Stimulated activated CD8-positive, alpha-beta memory T cell treated with anti-CD3 and anti-CD28 coated beads, Interleukin-15, amount 100 ng/mL, for 4 hours (primary cell): ENCODE data around the gene TOLLIP.

Source experiments
- DNase-seq, 2 donors: peaks; one replicate each; pipeline ENCODE4 v3.0.0-alpha.2; 2020; ENCODE audit warnings: low read depth in 2 of 2

Gene TOLLIP

GRCh38 chr11:1231396-1232020, 77.9 kb downstream of the TOLLIP start:
- no peak for DNase-seq

DNA sequence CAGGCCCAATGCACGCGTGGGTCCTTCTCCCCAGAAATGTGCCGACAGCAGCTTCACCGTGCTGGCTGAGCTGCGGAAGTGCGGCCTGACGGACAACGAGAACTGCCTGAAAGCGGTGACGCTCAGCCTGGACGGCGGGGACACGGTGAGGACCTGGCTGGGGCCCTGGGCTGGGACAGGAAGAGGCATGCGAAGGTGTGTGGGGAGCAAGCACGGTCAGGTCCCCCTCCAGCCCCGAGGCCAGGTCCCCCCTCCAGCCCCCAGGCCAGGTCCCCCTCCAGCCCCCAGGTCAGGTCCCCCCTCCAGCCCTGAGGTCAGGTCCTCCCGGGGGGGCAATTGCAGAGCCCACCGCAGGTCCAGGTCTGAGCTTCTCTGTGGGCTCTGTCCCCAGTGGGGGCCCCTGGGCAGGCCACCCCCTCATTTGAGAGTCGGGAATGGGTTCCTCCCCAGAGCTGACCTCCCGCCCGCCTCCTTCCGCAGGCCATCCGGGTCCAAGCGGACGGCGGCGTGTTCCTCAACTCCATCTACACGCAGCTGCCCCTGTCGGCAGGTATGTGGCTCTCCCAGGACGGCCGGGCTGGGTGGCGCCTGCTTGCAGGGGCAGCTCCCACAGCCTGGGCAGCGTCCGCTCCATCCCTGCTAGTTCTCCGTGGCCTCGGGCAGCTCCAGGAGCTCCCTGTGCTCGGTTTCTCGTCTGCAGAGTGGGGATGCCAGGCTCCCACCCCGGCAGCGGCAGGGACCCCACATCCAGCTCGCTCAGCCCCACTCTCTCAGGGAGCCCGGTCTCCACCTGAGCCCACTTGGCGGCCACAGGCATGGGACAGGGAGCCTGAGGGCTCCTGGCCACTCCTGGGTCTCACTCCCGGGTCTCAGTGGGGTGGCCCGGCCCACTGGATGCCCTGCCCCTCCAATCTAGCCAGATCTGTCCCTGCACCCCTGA, 78.7 kb downstream of the TOLLIP start:
- no peak for DNase-seq

- DNase-seq = no peak
Observed at GRCh38 chr11:1230121-1230455, 79.3 kb downstream of the TOLLIP start.

- DNase-seq = no peak
Observed at GRCh38 chr11:1229471-1230120, 79.8 kb downstream of the TOLLIP start.

DNA sequence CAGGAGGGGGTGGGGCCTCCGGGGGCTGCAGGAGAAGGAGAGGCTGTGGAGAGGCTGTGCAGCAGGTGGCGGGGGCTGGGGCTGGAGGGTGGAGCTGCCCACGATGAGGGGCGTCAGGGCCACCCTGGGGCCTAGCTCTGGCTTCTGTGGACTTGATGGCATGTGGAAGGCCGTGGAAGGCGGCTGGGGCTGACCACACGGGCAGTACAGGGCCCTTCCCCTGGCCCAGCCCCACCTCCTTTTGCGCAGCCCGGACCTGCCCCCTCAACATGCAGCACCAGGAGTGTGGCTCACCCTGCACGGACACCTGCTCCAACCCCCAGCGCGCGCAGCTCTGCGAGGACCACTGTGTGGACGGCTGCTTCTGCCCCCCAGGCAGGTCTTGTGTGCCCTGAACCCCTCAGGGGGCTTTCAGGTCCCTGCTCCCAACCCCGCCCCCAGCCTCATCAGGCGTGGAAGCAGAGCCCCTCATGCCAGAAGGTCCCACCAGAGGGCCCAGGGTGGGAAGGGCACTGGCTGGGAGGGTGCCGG, 80.4 kb downstream of the TOLLIP start:
- no peak for DNase-seq

DNA sequence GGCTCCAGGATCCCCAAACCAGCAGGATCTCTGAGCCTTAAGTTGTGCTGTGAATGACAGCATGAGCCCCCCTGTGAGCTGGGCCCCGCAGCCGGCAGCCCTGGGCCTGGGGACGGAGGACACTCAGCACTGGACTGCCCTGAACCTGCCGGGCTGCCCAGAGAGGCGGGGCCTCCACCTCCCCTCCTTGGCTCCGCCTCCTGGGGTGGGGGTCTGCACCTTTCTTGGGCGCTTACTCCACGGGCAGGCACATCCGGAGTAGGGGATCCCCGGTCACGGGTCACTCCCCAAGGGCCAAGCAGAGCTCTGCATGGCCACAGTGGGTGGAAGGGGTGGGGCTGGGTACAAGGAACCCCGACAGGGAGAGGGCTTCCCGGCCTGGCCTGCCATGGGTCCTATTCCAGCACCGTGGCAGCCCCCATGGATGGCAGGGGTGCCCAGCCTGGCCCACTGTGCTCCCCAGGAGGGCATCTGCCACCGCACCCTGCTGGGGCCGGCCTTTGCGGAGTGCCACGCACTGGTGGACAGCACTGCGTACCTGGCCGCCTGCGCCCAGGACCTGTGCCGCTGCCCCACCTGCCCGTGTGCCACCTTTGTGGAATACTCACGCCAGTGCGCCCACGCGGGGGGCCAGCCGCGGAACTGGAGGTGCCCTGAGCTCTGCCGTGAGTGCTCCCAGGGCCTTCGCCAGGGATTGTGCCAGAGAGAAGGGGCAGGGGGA, 81.2 kb downstream of the TOLLIP start:
- DNase-seq = no peak

DNA sequence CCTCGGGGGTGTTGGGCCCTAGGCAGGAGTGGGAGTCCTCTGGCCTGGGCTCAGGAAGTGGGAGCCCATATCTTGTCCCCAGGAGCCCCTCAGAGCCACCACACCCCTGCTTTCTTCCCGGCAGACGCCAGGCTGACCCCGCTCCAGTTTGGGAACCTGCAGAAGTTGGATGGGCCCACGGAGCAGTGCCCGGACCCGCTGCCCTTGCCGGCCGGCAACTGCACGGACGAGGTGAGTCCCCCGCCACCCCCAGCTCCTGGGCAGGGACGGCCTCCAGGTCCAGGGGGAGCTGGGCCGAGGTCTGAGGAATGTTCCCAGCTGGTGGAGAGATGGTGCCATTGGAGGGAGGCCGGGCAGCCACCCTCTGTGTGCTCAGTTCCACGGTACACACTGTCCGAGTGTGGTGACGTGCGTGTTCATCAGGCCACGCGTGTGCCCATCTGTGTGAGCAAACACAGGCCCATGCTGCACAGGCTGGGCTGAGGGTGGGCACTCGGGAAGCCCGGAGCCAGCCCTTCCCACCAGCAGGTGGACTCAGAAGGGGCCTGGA, 81.8 kb downstream of the TOLLIP start:
- DNase-seq = no peak

DNA sequence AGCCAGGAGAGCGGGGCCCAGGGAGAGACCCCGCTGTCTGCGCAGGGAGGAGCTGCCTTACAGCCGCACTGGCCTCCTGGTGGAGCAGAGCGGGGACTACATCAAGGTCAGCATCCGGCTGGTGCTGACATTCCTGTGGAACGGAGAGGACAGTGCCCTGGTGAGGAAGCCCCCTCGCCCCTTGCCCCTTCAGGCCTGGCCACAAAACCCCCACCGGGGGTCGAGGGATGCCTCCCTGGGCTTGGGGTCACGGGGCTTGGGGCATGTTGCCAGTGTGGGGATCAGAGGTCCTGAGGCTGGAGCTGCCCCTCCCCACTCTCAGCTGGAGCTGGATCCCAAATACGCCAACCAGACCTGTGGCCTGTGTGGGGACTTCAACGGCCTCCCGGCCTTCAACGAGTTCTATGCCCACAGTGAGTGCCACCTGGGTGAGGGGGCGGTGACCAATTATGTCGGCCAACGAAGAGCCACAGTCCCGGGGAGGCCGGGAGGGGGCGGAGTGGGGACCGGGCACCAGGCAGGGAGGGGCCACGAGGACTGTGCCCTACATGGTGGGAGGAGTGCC, 82.4 kb downstream of the TOLLIP start:
- no peak for DNase-seq

DNA sequence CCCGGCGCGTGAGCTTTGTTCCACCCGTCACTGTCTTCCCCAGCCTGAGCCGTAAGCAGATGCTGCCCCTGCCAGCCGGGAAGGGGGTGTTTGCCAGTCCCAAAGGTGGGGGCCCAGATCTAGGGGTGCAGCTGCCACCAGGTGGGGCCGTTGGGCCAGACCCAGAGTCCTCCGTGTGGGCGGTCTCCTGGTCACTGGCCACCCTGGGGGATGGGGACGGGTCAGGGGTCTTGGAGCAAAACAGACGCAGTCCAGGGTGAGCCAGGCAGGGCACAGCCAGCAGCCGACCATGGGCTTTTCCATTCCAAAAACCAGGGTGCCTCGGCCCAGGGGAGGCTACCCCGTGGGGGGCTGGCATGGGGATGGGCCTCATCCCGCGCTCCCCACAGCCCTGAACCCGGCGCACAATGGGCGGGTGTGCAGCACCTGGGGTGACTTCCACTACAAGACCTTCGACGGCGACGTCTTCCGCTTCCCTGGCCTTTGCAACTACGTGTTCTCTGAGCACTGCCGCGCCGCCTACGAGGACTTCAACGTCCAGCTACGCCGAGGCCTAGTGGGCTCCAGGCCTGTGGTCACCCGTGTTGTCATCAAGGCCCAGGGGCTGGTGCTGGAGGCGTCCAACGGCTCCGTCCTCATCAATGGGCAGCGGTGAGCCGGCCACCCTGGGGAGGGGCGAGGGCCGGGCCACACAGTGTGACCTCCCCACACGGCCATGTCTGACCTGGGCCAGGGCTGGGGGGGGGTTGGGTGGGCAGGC, 83.0 kb downstream of the TOLLIP start:
- no peak for DNase-seq

DNA sequence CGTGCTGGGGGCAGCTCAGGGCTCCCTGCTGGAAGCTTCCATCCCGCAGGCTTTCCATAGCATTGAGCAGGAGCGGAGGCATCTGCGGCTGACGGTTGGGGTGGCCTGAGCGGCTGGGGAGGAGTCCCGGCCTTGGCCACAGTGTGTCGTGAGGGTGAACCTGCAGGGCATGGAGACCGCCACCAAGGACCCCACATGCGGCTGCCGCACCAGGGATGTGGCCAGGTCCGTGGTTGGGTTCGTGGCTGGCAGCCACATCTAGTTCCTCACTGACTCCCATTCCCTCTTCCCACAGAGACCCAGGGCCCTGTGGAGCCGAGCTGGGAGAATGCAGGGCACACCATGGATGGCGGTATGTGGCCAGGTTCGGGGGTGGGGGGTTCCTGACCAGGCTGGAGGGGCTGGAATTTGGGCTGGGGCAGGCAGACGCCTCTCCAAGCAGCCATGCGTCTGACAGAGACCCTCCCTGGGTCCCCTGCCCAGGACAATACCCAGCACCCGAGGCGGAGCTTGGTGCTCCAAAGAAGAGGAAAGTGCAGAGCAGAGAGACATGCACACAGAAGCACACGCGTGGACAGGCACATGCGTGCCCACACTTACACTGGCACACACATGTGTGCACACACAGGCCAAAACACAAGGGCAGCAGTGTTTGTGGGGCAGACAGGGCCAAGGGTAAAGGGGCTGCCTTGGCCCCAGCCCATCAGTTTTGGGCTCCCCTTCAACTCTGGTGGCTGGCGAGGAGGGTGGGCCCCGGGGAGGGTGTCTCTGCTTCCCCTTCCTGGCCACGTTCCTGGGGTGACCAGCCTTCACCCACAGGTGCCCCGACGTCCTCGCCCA, 83.8 kb downstream of the TOLLIP start:
- no peak for DNase-seq

- DNase-seq = no peak
Observed at GRCh38 chr11:1224491-1225385, 84.7 kb downstream of the TOLLIP start.
